ENCODE data around the gene SF3B6. TPM values are rescaled to one million over a fixed set of nuclear protein-coding genes. Genes with fewer than 3 reads are reported as not detected.

Gene SF3B6
- total RNA-seq, 2 donors from 2014 or later: 21.4 to 42.8 TPM

- ATAC-seq (no peak), DNase-seq (no peak)
- peaks cover 33% of the 10 kb centered on the region for H3K4me1 ChIP-seq
- H3K36me3 ChIP-seq (replicated peaks in 1 of 2; ENCODE audit: insufficient read depth in 1 of 2, low read depth in 2 of 2): no peaks in the 10 kb centered on the region
- TF ChIP-seq POLR2A (IDR thresholded peaks at IDR 0.05): no peak
- TF ChIP-seq, protein P1, sequence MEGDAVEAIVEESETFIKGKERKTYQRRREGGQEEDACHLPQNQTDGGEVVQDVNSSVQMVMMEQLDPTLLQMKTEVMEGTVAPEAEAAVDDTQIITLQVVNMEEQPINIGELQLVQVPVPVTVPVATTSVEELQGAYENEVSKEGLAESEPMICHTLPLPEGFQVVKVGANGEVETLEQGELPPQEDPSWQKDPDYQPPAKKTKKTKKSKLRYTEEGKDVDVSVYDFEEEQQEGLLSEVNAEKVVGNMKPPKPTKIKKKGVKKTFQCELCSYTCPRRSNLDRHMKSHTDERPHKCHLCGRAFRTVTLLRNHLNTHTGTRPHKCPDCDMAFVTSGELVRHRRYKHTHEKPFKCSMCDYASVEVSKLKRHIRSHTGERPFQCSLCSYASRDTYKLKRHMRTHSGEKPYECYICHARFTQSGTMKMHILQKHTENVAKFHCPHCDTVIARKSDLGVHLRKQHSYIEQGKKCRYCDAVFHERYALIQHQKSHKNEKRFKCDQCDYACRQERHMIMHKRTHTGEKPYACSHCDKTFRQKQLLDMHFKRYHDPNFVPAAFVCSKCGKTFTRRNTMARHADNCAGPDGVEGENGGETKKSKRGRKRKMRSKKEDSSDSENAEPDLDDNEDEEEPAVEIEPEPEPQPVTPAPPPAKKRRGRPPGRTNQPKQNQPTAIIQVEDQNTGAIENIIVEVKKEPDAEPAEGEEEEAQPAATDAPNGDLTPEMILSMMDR (IDR thresholded peaks at IDR 0.05): no peak
- peak overlapping the region in 1 of 2 donors; percentile 65 for H3K4me3 ChIP-seq
- no peaks in the 10 kb centered on the region for H3K9me3 ChIP-seq
- no peak overlapping the region for H3K27ac ChIP-seq
- intact Hi-C loops (cut with DNase I): no loop called here
- no peaks in the 10 kb centered on the region for H3K27me3 ChIP-seq
- 17 to 26% methylated on average over 23 of the region's 23 CpGs for WGBS, 2 donors
Measured at GRCh38 chr2:24048769-24049484, 27.2 kb downstream of the SF3B6 start.

GRCh38 chr2:24047703-24048033 is 28.5 kb downstream of the SF3B6 start:
- TF ChIP-seq, protein P1 (IDR thresholded peaks at IDR 0.05): no peak
- no peak for TF ChIP-seq POLR2A (IDR thresholded peaks at IDR 0.05)
- Histone ChIP-seq H3K4me1 (peaks cover 33% of the 10 kb centered on the region), H3K4me3 (no peak overlapping the region), H3K9me3 (no peaks in the 10 kb centered on the region), H3K27ac (no peak overlapping the region), H3K27me3 (no peaks in the 10 kb centered on the region), H3K36me3 (replicated peaks in 1 of 2; ENCODE audit: insufficient read depth in 1 of 2, low read depth in 2 of 2) (no peaks in the 10 kb centered on the region)
- intact Hi-C loops (cut with DNase I): no loop called here
- 34 to 44% methylated on average over 8 of the region's 8 CpGs for WGBS, 2 donors
- no peak for ATAC-seq
- DNase-seq: no peak

GRCh38 chr2:24046930-24047702 is 29.0 kb downstream of the SF3B6 start, which contains the start of gene WDCP:
Gene WDCP (minus strand): TSS chr2:24047391. CDS start chr2:24039494, 7,897 bp downstream.
- 0 to 1% methylated on average over 27 to 38 of the region's 38 CpGs for WGBS, 2 donors
- Histone ChIP-seq H3K4me3 (peak within 1 kb of the TSS; percentile 33 to 57), H3K27ac (peak within 1 kb of the TSS in 3 of 4 donors; percentile 44 to 61 (median 47)), H3K27me3 (no peaks in the 10 kb centered on the region), H3K9me3 (no peaks in the 10 kb centered on the region), H3K36me3 (replicated peaks in 1 of 2; ENCODE audit: insufficient read depth in 1 of 2, low read depth in 2 of 2) (no peaks in the 10 kb centered on the region), H3K4me1 (peaks cover 33% of the 10 kb centered on the region)
- peak in 2 of 3 donors; percentile 78 to 79 for TF ChIP-seq POLR2A (IDR thresholded peaks at IDR 0.05)
- TF ChIP-seq, protein P1 (IDR thresholded peaks at IDR 0.05): no peak
- DNase-seq: peak; percentile 93 to 98 (median 96)
- intact Hi-C loops (cut with DNase I): no loop called here
- peak; percentile 100 for ATAC-seq

DNA sequence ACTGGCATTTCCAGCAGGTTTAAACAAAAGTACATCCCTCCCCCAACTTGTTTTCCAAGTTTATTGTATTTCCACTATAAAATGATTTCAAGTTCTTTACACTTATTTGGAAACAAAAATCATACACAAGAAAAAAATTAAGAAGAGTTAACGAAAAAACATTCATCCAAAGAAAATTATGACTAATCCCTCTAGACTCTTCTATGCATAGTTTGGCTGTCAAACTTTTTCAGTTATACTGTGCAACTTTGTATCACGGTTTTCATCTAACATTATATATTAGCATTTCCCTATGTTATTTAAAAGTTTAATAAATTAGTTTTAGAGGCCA is 29.6 kb downstream of the SF3B6 start:
- Histone ChIP-seq H3K4me3 (peak overlapping the region; percentile 33 to 57), H3K27me3 (no peaks in the 10 kb centered on the region), H3K9me3 (no peaks in the 10 kb centered on the region), H3K27ac (no peak overlapping the region), H3K4me1 (peaks cover 33% of the 10 kb centered on the region), H3K36me3 (replicated peaks in 1 of 2; ENCODE audit: insufficient read depth in 1 of 2, low read depth in 2 of 2) (no peaks in the 10 kb centered on the region)
- intact Hi-C loops (cut with DNase I): no loop called here
- ATAC-seq: no peak
- TF ChIP-seq POLR2A (IDR thresholded peaks at IDR 0.05): no peak
- TF ChIP-seq, protein P1 (IDR thresholded peaks at IDR 0.05): no peak
- no peak for DNase-seq
- 3 to 4% methylated on average over 2 of the region's 2 CpGs for WGBS, 2 donors
